Activated T-cell treated with anti-CD3 and anti-CD28 coated beads, Interleukin-2, amount 50 U/mL, for 24 hours (primary cell): ENCODE measurements around the gene KIR2DL3.
"Not testable (repeated sequence)": the region's sequence is repeated elsewhere in the genome, so short reads cannot be mapped to it uniquely, and the experiment has no call there.

ENCODE experiments used
- DNase-seq: peaks from one replicate; pipeline ENCODE4 v3.0.0-alpha.2; 2020
- H3K27ac Mint-ChIP-seq: 2 replicates; pipeline ENCODE4 v1.8.0; 2020; ENCODE audit warnings: mild to moderate bottlenecking, mixed read lengths
- H3K27me3 Mint-ChIP-seq: 2 replicates; pipeline ENCODE4 v1.8.0; 2020; ENCODE audit warnings: mixed read lengths
- H3K36me3 Mint-ChIP-seq: 2 replicates; pipeline ENCODE4 v1.8.0; 2020; ENCODE audit warnings: low read depth, mixed read lengths
- H3K4me1 Mint-ChIP-seq: 2 replicates; pipeline ENCODE4 v1.8.0; 2020; ENCODE audit warnings: low read depth, mixed read lengths
- H3K4me3 Mint-ChIP-seq: 2 replicates; pipeline ENCODE4 v1.8.0; 2020; ENCODE audit warnings: mild to moderate bottlenecking, moderate library complexity, mixed read lengths
- H3K9me3 Mint-ChIP-seq: 2 replicates; pipeline ENCODE4 v1.8.0; 2020; ENCODE audit warnings: mixed read lengths

Gene KIR2DL3

DNA sequence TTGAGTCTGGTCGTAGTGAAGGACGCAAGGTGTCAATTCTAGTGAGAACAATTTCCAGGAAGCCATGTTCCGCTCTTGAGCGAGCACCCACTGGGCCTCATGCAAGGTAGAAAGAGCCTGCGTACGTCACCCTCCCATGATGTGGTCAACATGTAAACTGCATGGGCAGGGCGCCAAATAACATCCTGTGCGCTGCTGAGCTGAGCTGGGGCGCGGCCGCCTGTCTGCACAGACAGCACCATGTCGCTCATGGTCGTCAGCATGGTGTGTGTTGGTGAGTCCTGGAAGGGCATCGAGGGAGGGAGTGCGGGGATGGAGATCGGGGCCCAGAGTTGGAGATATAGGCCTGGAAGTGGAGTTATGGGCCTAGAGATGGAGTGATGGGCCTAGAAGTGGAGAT lies at the start of gene KIR2DL3:
KIR2DL3 (plus strand) TSS at position 208 of the 400 bp plus-strand sequence; CDS start at position 241, 33 bp downstream.
- H3K27ac Mint-ChIP-seq, H3K9me3 Mint-ChIP-seq, DNase-seq, H3K4me3 Mint-ChIP-seq, H3K4me1 Mint-ChIP-seq, H3K36me3 Mint-ChIP-seq: not testable (repeated sequence)
- H3K27me3 Mint-ChIP-seq: peaks cover 14% of the 10 kb centered on the region

- no peak overlapping the region for H3K27ac Mint-ChIP-seq
- H3K27me3 Mint-ChIP-seq: peaks cover 40% of the 10 kb centered on the region
- H3K4me3 Mint-ChIP-seq: no peak overlapping the region
- no peaks in the 10 kb centered on the region for H3K9me3 Mint-ChIP-seq
- no peaks in the 10 kb centered on the region for H3K4me1 Mint-ChIP-seq
- no peak for DNase-seq
- H3K36me3 Mint-ChIP-seq: no peaks in the 10 kb centered on the region
Measured at GRCh38 chr19:54691582-54692297, 46.6 kb upstream of the KIR2DL3 start.

- Mint-ChIP-seq H3K27me3 (peaks cover 41% of the 10 kb centered on the region), H3K36me3 (no peaks in the 10 kb centered on the region), H3K27ac (no peak overlapping the region), H3K4me1 (no peaks in the 10 kb centered on the region), H3K9me3 (no peaks in the 10 kb centered on the region), H3K4me3 (no peak overlapping the region)
- no peak for DNase-seq
Measured at GRCh38 chr19:54692298-54692615, 46.1 kb upstream of the KIR2DL3 start.

DNA sequence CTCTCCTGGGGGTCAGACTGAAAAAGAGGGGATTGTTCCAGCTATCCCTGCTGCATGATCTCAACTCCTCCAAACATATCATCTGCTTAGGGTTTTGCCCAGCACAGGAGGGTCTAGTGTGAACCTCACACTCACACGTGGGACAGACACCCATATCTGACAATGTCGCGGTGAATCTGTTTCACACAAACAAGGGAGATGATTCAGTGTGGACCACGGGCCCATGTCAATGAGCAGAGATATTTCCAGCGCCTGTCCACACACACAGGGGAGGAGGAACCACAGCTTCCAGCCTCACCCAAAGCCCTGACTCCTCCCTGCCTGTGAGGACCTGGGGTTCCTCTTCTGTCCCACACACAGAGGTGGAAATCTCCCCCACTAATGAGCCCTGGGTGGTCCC lies 43.7 kb upstream of the KIR2DL3 start:
- DNase-seq: no peak
- H3K4me3 Mint-ChIP-seq: no peak overlapping the region
- H3K4me1 Mint-ChIP-seq: no peaks in the 10 kb centered on the region
- H3K27me3 Mint-ChIP-seq: peaks cover 51% of the 10 kb centered on the region
- H3K27ac Mint-ChIP-seq: no peak overlapping the region
- H3K36me3 Mint-ChIP-seq: no peaks in the 10 kb centered on the region
- H3K9me3 Mint-ChIP-seq: no peaks in the 10 kb centered on the region

DNA sequence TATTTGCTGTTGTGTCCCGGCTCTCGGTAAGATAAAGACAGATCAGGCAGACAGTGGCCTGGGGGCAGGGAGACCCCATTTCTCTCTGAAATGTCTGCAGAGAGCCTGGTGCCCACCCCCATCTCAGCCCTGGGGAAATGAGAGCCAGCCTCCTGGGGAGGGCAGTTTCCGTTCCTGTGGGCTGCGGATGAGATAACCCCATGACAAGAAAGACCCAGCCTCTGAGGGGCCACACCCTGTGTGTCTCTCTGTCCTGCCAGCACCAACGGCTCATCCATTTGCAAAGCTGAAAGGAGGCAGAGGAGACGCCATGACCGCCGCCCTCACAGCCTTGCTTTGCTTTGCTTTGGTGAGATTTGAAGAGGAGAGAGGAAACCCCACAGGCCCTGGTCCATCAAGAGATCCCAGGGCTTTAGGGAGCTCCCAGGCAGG lies 42.2 kb upstream of the KIR2DL3 start:
- H3K4me3 Mint-ChIP-seq: no peak overlapping the region
- peaks cover 54% of the 10 kb centered on the region for H3K27me3 Mint-ChIP-seq
- no peak overlapping the region for H3K27ac Mint-ChIP-seq
- no peaks in the 10 kb centered on the region for H3K9me3 Mint-ChIP-seq
- DNase-seq: no peak
- no peaks in the 10 kb centered on the region for H3K36me3 Mint-ChIP-seq
- no peaks in the 10 kb centered on the region for H3K4me1 Mint-ChIP-seq

- Mint-ChIP-seq H3K27me3 (peaks cover 54% of the 10 kb centered on the region), H3K36me3 (no peaks in the 10 kb centered on the region), H3K4me1 (no peaks in the 10 kb centered on the region)
Measured at GRCh38 chr19:54696766-54697165, 41.5 kb upstream of the KIR2DL3 start.

DNA sequence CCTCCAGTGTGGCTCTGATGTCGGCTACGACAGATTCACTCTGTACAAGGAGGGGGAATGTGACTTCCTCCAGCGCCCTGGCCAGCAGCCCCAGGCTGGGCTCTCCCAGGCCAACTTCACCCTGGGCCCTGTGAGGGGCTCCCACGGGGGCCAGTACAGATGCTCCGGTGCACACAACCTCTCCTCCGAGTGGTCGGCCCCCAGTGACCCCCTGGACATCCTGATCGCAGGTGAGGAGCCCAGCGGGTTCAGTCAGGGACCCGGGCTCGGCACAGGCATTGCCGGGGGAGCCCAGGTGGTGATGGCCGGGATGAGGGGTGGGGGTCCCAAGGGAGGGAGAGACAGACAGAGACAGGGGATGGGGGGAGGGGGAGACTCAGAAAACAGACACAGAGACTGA lies 40.6 kb upstream of the KIR2DL3 start:
- not testable (repeated sequence) for H3K9me3 Mint-ChIP-seq, H3K4me3 Mint-ChIP-seq, DNase-seq

More at GRCh38 chr19:54696766-54697165, 41.5 kb upstream of the KIR2DL3 start:
- H3K4me3 Mint-ChIP-seq: no peak overlapping the region
- no peak overlapping the region for H3K27ac Mint-ChIP-seq
- no peak for DNase-seq
- no peaks in the 10 kb centered on the region for H3K9me3 Mint-ChIP-seq

DNA sequence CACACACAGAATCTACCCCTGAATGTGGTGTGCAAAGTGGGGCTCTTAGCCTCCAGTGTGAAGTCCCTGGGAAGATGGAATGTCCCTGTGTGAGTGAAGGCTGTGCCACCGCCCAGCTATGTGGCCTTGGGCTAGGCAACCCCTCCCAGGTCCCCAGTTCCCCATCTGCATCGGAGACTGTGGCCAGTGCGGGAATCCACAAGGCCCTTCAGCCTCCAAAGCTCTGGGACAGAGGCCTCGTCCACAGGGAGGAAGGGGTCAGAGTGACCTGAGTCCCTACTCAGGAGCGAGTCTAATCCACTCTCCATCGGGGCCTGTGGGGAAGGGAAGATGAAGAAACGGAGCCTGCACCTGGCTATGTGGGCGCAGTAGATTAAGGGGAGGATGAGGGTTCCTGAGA lies 33.4 kb upstream of the KIR2DL3 start:
- Mint-ChIP-seq H3K4me3 (no peak overlapping the region), H3K4me1 (peaks cover 3% of the 10 kb centered on the region), H3K9me3 (no peaks in the 10 kb centered on the region), H3K27me3 (peaks cover 27% of the 10 kb centered on the region), H3K27ac (no peak overlapping the region), H3K36me3 (no peaks in the 10 kb centered on the region)
- DNase-seq: no peak

More for the DNA sequence above, 40.6 kb upstream of the KIR2DL3 start:
- not testable (repeated sequence) for H3K36me3 Mint-ChIP-seq, H3K4me1 Mint-ChIP-seq, H3K27ac Mint-ChIP-seq
- peaks cover 48% of the 10 kb centered on the region for H3K27me3 Mint-ChIP-seq

GRCh38 chr19:54707962-54708361 lies 30.4 kb upstream of the KIR2DL3 start:
- no peaks in the 10 kb centered on the region for H3K36me3 Mint-ChIP-seq
- peaks cover 7% of the 10 kb centered on the region for H3K4me1 Mint-ChIP-seq
- H3K27me3 Mint-ChIP-seq: peaks cover 12% of the 10 kb centered on the region
- no peak overlapping the region for H3K27ac Mint-ChIP-seq
- no peak for DNase-seq
- no peaks in the 10 kb centered on the region for H3K9me3 Mint-ChIP-seq
- H3K4me3 Mint-ChIP-seq: no peak overlapping the region

GRCh38 chr19:54708781-54709180 lies 29.5 kb upstream of the KIR2DL3 start:
- no peaks in the 10 kb centered on the region for H3K9me3 Mint-ChIP-seq
- peaks cover 19% of the 10 kb centered on the region for H3K27me3 Mint-ChIP-seq
- no peaks in the 10 kb centered on the region for H3K36me3 Mint-ChIP-seq
- no peak for DNase-seq
- peaks cover 7% of the 10 kb centered on the region for H3K4me1 Mint-ChIP-seq
- no peak overlapping the region for H3K27ac Mint-ChIP-seq
- H3K4me3 Mint-ChIP-seq: no peak overlapping the region

DNA sequence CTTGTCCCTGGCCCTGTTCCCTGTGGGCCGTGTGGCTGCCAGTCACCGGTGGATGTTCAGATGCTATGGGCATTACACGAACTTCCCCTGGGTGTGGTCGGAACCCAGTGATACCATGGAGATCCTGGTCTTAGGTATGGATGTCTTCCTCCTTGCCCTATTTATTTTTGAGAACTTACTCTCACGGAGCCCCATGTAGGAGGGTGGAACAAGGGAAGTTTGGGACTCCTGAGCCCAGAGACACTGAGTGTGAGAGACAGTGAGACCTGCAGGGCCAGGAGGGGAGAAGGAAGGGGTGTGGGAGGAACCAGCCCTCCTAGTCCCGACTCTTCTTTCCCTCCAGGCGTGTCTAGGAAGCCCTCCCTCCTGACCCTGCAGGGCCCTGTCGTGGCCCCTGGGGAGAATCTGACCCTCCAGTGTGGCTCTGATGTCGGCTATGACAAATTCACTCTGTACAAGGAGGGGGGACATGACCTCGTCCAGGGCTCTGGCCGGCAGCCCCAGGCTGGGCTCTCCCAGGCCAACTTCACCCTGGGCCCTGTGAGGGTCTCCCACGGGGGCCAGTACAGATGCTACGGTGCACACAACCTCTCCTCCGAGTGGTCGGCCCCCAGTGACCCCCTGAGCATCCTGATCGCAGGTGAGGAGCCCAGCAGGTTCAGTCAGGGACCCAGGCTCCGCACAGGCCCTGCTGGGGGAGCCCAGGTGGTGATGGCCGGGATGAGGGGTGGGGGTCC lies 28.9 kb upstream of the KIR2DL3 start:
- Mint-ChIP-seq H3K4me1 (peaks cover 7% of the 10 kb centered on the region), H3K27me3 (peaks cover 19% of the 10 kb centered on the region), H3K4me3 (no peak overlapping the region), H3K27ac (no peak overlapping the region), H3K9me3 (no peaks in the 10 kb centered on the region), H3K36me3 (no peaks in the 10 kb centered on the region)
- no peak for DNase-seq

DNA sequence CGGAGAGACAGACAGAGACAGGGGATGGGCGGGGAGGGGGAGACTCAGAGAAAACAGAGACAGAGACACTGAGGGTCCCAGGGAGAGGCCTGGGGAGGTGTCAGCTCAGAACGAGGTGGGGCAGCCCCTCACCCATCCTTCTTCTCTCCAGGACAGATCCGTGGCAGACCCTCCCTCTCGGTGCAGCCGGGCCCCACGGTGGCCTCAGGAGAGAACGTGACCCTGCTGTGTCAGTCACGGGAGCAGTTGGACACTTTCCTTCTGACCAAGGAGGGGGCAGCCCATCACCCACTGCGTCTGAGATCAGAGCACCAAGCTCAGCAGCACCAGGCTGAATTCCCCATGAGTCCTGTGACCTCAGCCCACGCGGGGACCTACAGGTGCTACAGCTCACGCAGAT lies 28.4 kb upstream of the KIR2DL3 start:
- H3K27ac Mint-ChIP-seq, H3K4me1 Mint-ChIP-seq, H3K9me3 Mint-ChIP-seq, H3K36me3 Mint-ChIP-seq, H3K4me3 Mint-ChIP-seq, DNase-seq: not testable (repeated sequence)
- peaks cover 19% of the 10 kb centered on the region for H3K27me3 Mint-ChIP-seq

DNA sequence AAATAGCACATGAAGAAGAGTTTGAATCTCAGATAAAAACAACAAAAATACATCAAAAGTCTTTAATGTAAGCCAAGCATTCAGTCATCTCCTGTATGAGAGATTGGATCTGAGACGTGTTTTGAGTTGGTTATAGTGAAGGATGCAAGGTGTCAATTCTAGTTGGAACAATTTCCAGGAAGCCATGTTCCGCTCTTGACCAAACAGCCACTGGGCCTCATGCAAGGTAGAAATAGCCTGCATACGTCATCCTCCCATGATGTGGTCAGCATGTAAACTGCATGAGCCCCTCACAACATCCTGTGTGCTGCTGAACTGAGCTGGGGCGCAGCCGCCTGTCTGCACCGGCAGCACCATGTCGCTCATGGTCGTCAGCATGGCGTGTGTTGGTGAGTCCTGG lies 14.2 kb upstream of the KIR2DL3 start, which contains the start of gene KIR3DL3:
KIR3DL3 (plus strand) TSS at position 301 of the 400 bp plus-strand sequence; CDS start at position 356, 55 bp downstream.
- H3K4me1 Mint-ChIP-seq: no peaks in the 10 kb centered on the region

GRCh38 chr19:54724644-54725043 lies 13.7 kb upstream of the KIR2DL3 start:
- peaks cover 2% of the 10 kb centered on the region for H3K27me3 Mint-ChIP-seq

More for the DNA sequence above, 14.2 kb upstream of the KIR2DL3 start, which contains the start of gene KIR3DL3:
- no peak for DNase-seq
- Mint-ChIP-seq H3K27me3 (peaks cover 2% of the 10 kb centered on the region), H3K4me3 (no peak within 1 kb of the TSS), H3K9me3 (peaks cover 21% of the 10 kb centered on the region), H3K36me3 (no peaks in the 10 kb centered on the region), H3K27ac (no peak within 1 kb of the TSS)

GRCh38 chr19:54725321-54725720 lies 13.0 kb upstream of the KIR2DL3 start:
- Mint-ChIP-seq H3K4me3 (no peak overlapping the region), H3K9me3 (peaks cover 15% of the 10 kb centered on the region), H3K27me3 (peaks cover 2% of the 10 kb centered on the region), H3K27ac (no peak overlapping the region), H3K36me3 (no peaks in the 10 kb centered on the region), H3K4me1 (no peaks in the 10 kb centered on the region)
- DNase-seq: no peak

More at GRCh38 chr19:54724644-54725043, 13.7 kb upstream of the KIR2DL3 start:
- Mint-ChIP-seq H3K4me1 (no peaks in the 10 kb centered on the region), H3K36me3 (no peaks in the 10 kb centered on the region), H3K27ac (no peak overlapping the region), H3K4me3 (no peak overlapping the region), H3K9me3 (peaks cover 19% of the 10 kb centered on the region)
- no peak for DNase-seq
